K562 (cell line): ENCODE data around the gene TMEM151A. TPM values are rescaled to one million over a fixed set of nuclear protein-coding genes. Genes with fewer than 3 reads are reported as not detected.

Source experiments
- ATAC-seq: fragments of 200-7000 bp; cut with Tn5 transposase; 3 replicates; pipeline ENCODE4 v1.9.1; 2020; ENCODE audit warnings: moderate library complexity
- BruUV-seq: library from RNA; stranded (reverse); fragments of 400-500 nt; replicated peaks from 2 replicates; lab custom pipeline; 2021; lab: Mats Ljungman, UMichigan
- CTCF ChIA-PET: fragments of 300-600 bp; formaldehyde crosslinking; extraction: SDS; loops from one replicate; lab custom pipeline; 2021; ENCODE audit warnings: low intra/inter-chr PET ratio; lab: Yijun Ruan, JAX
- POLR2A ChIA-PET: fragments of 300-600, 350-650 bp; sonication (Branson Sonifier 250); formaldehyde crosslinking; extraction: SDS; loops from one replicate; lab custom pipeline; 2021; ENCODE audit warnings: antibody characterized with exemption, inconsistent platforms; lab: Yijun Ruan, JAX
- DNase-seq, 4 experiments: peaks; one replicate each; pipeline versions ENCODE4 v3.0.0 to v3.0.0-alpha.2; 2011 to 2018; ENCODE audit warnings: low spot score in 3 of 4, mixed read lengths in 3 of 4; ENCODE audit errors: extremely low read depth in 1 of 4
- FAIRE-seq: peaks from 2 replicates; lab custom pipeline; 2011; peaks lifted over from hg19 to GRCh38; lab: Jason Lieb, UNC
- H2AFZ ChIP-seq: 2 replicates; pipeline ENCODE4 v1.6.0; 2011; ENCODE audit warnings: low read depth, low read length, control low read depth, inconsistent platforms
- H3K27ac ChIP-seq: fragments of 200-600 bp; 3 replicates; pipeline ENCODE4 v1.8.0; 2011; ENCODE audit warnings: low read depth, mild to moderate bottlenecking, control low read depth, inconsistent platforms, low read length, moderate library complexity, mixed read lengths; ENCODE audit errors: extremely low read depth
- H3K27me3 ChIP-seq, 2 experiments: fragments of 300-600 bp in 1 of 2; 2 replicates in 1 of 2; 3 replicates in 1 of 2; pipeline versions ENCODE4 v1.6.0 to v1.8.0; 2011; ENCODE audit warnings: inconsistent platforms in 2 of 2, low read length in 2 of 2, mild to moderate bottlenecking in 1 of 2, mixed read lengths in 1 of 2, moderate library complexity in 1 of 2; ENCODE audit not compliant: control insufficient read depth in 2 of 2, insufficient read depth in 2 of 2
- H3K36me3 ChIP-seq: fragments of 300-600 bp; 3 replicates; pipeline ENCODE4 v1.8.0; 2011; ENCODE audit warnings: mild to moderate bottlenecking, low read length, inconsistent platforms; ENCODE audit not compliant: control insufficient read depth, insufficient read depth
- H3K4me1 ChIP-seq, 2 experiments: fragments of 200-600 bp in 1 of 2; replicated peaks in 1 of 2; 2 replicates in 1 of 2; 3 replicates in 1 of 2; pipeline versions ENCODE4 v1.5.1 to v1.8.0; 2011; ENCODE audit warnings: inconsistent platforms in 2 of 2, low read length in 2 of 2, mild to moderate bottlenecking in 1 of 2, mixed read lengths in 1 of 2, moderate library complexity in 1 of 2; ENCODE audit not compliant: control insufficient read depth in 2 of 2, insufficient read depth in 2 of 2
- H3K4me2 ChIP-seq: 2 replicates; pipeline ENCODE4 v1.6.1; 2011; ENCODE audit warnings: low read length, control low read depth, inconsistent platforms, mixed read lengths; ENCODE audit not compliant: insufficient read depth
- H3K4me3 ChIP-seq: fragments of 200-600 bp; sonication (generic), shearing (Covaris generic); 2 replicates; pipeline ENCODE4 v1.5.1; 2016; ENCODE audit warnings: control low read depth, inconsistent platforms
- H3K79me2 ChIP-seq: fragments of 200-600 bp; 3 replicates; pipeline ENCODE4 v1.8.0; 2011; ENCODE audit warnings: low read length, inconsistent platforms; ENCODE audit not compliant: control insufficient read depth, insufficient read depth
- H3K9ac ChIP-seq, 2 experiments: 2 replicates each; pipeline versions ENCODE4 v1.6.0 to v1.6.1; 2011; ENCODE audit warnings: low read depth in 2 of 2, low read length in 2 of 2, control low read depth in 1 of 2, inconsistent platforms in 1 of 2, mild to moderate bottlenecking in 1 of 2, mixed read lengths in 1 of 2; ENCODE audit not compliant: insufficient read depth in 1 of 2
- H3K9me1 ChIP-seq: one replicate; pipeline ENCODE4 v1.6.0; 2011; ENCODE audit warnings: inconsistent platforms, mild to moderate bottlenecking, low read length, moderate library complexity; ENCODE audit not compliant: control insufficient read depth, insufficient read depth
- H3K9me3 ChIP-seq: replicated peaks from 2 replicates; pipeline ENCODE4 v1.5.1; 2011; ENCODE audit warnings: low read depth, low read length, inconsistent platforms; ENCODE audit not compliant: control insufficient read depth, insufficient read depth
- H4K20me1 ChIP-seq: replicated peaks from 2 replicates; pipeline ENCODE4 v1.6.1; 2011; ENCODE audit warnings: low read length, inconsistent platforms, mixed read lengths; ENCODE audit not compliant: control insufficient read depth, insufficient read depth
- GABPA ChIP-seq: fragments of 200-800 bp; sonication (Bioruptor generic); conservative IDR thresholded peaks from 2 replicates; pipeline ENCODE4 v1.6.1; 2016; ENCODE audit warnings: low read depth, missing genetic modification characterization, missing compliant biosample characterization
- POLR2G ChIP-seq: fragments of 200-400 bp; formaldehyde crosslinking; IDR thresholded peaks from 2 replicates; pipeline ENCODE4 v1.6.1; 2017; ENCODE audit warnings: low read depth, mild to moderate bottlenecking, antibody characterized with exemption, low read length, moderate library complexity
- THAP12 ChIP-seq: fragments of 250-450 bp; sonication (Bioruptor Pico); IDR thresholded peaks from 2 replicates; pipeline ENCODE4 v1.9.0; 2021; ENCODE audit warnings: mild to moderate bottlenecking, inconsistent platforms
- ZFP91 ChIP-seq: sonication (generic); formaldehyde crosslinking; IDR thresholded peaks from 2 replicates; pipeline ENCODE4 v1.8.0; 2022; ENCODE audit warnings: mild to moderate bottlenecking, missing genetic modification reagents
- ZNF740 ChIP-seq, 3 experiments: fragments of 200-800 bp in 1 of 3; sonication (Bioruptor generic) in 1 of 3; sonication (generic) in 1 of 3; formaldehyde crosslinking in 1 of 3; IDR thresholded peaks; 2 replicates each; pipeline versions ENCODE4 v1.6.1 to v1.8.0; 2016 to 2022; ENCODE audit warnings: mild to moderate bottlenecking in 2 of 3, missing compliant biosample characterization in 2 of 3, missing genetic modification characterization in 2 of 3, missing genetic modification reagents in 1 of 3
- WGBS: fragments of 100-300 bp; shearing (Covaris generic); methylation state at CpG from one replicate; pipeline ENCODE4 v1.1.6; 2016; ENCODE audit warnings: low coverage, mixed read lengths; ENCODE audit not compliant: insufficient coverage; ENCODE audit errors: missing lambda C conversion rate; 5-methylcytosine and 5-hydroxymethylcytosine counted together
- in situ Hi-C: fragments of 300-500 bp; cut with MboI; formaldehyde crosslinking; loops from 4 replicates; pipeline ENCODE4 v1.15.0; 2018; ENCODE audit warnings: inconsistent platforms, mixed read lengths
- intact Hi-C: fragments of 100-400 bp; cut with micrococcal nuclease; formaldehyde crosslinking; loops from 2 replicates; pipeline ENCODE4 v1.14.2; 2022
- polyA plus RNA-seq, 8 experiments: library from polyadenylated mRNA; depleted of rRNA in 4 of 8; stranded (reverse) in 5 of 8; unstranded in 3 of 8; fragments of >200 nt; fragmentation: Nextera tagmentation in 2 of 8; fragmentation: Illumina TruSeq in 1 of 8; extraction: Ambion mirVana in 2 of 8; extraction: Trizol in 1 of 8; gene quantifications; 2 replicates each; pipeline versions ENCODE4 v1.2.1 to v1.2.3, GENCODE V29; 2011 to 2014; ENCODE audit warnings: inconsistent platforms in 1 of 8, missing spikeins in 1 of 8
- total RNA-seq, 7 experiments: library from RNA; depleted of rRNA in 6 of 7; stranded (reverse); fragments of >200 nt in 6 of 7; fragmentation: Illumina TruSeq in 2 of 7; extraction: Trizol in 2 of 7; gene quantifications; 2 replicates each; pipeline versions ENCODE4 v1.2.1 to v1.2.3, GENCODE V29; 2011 to 2021; ENCODE audit warnings: low replicate concordance in 1 of 7

Gene TMEM151A
- total and polyA plus RNA-seq, 9 of the 15 experiments (the other 6 are each of a cell fraction or from before 2014, with no cell fraction given) = not detected

GRCh38 chr11:66264383-66264782 is 27.3 kb upstream of the TMEM151A start:
- Histone ChIP-seq H3K9ac (peak overlapping the region in 1 of 2 experiments; percentile 53; a peak in 2 of 4 replicates), H3K79me2 (peaks cover 12% of the 10 kb centered on the region), H3K4me1 (peaks cover 1 to 39% of the 10 kb centered on the region in 2 experiments; a peak in 4 of 5 replicates), H4K20me1 (peaks cover 6% of the 10 kb centered on the region; the same call in 1 of the 2 replicates), H3K4me2 (no peak overlapping the region), H2AFZ (no peak overlapping the region), H3K27me3 (no peaks in the 10 kb centered on the region), H3K9me1 (no peaks in the 10 kb centered on the region), H3K27ac (no peak overlapping the region), H3K4me3 (no peak overlapping the region), H3K9me3 (no peaks in the 10 kb centered on the region), H3K36me3 (peaks cover 67% of the 10 kb centered on the region; the same call in 2 of the 3 replicates)
- FAIRE-seq (no peak), DNase-seq (no peak), ATAC-seq (no peak)
- intact Hi-C loops = no loop called here
- TF ChIP-seq ZFP91 (CRISPR knock-in tag) (no peak), POLR2G (peak; percentile 3; the same call in 1 of the 2 replicates), THAP12 (CRISPR knock-in tag) (peak; percentile 19; the same call in 1 of the 2 replicates), GABPA (tag) (no peak), ZNF740 (CRISPR knock-in tag; IDR thresholded peaks at IDR 0.05) (0 out of 2 replicates have a peak, but pooled peaks have one; percentile 32), ZNF740 (tag; IDR thresholded peaks at IDR 0.05) (no peak)
- in situ Hi-C loops = no loop called here
- BruUV-seq = no TSS peak
- ChIA-PET POLR2A (no interaction called here), CTCF (no interaction called here)
- 77% methylated on average over 8 of the region's 8 CpGs for WGBS
